KMS-11 (cell line): ENCODE measurements around the gene PRICKLE4.
A peak's percentile ranks its signal among the peaks of the same experiment; 100 is the strongest.

Experiments
- H2AFZ ChIP-seq: fragments of 200-600 bp; sonication (generic); 2 replicates; pipeline ENCODE4 v1.6.1; 2016; ENCODE audit warnings: antibody characterized with exemption, mixed run types, low read depth
- H3K27ac ChIP-seq: fragments of 200-600 bp; sonication (generic); 2 replicates; pipeline ENCODE4 v1.6.1; 2016; ENCODE audit warnings: mild to moderate bottlenecking, mixed run types
- H3K27me3 ChIP-seq: fragments of 200-600 bp; sonication (generic); 2 replicates; pipeline ENCODE4 v1.6.1; 2017; ENCODE audit warnings: mild to moderate bottlenecking, low read depth, mixed run types, moderate library complexity; ENCODE audit not compliant: insufficient read depth
- H3K36me3 ChIP-seq: fragments of 200-600 bp; sonication (generic); 2 replicates; pipeline ENCODE4 v1.6.1; 2017; ENCODE audit warnings: mild to moderate bottlenecking, mixed run types; ENCODE audit not compliant: insufficient read depth
- H3K4me1 ChIP-seq: fragments of 200-600 bp; sonication (generic); 2 replicates; pipeline ENCODE4 v1.6.1; 2016; ENCODE audit warnings: mild to moderate bottlenecking, low read depth, mixed run types; ENCODE audit not compliant: poor library complexity, severe bottlenecking
- H3K4me2 ChIP-seq: fragments of 200-600 bp; sonication (generic); 2 replicates; pipeline ENCODE4 v1.7.0; 2016; ENCODE audit warnings: mild to moderate bottlenecking, mixed run types
- H3K4me3 ChIP-seq: fragments of 200-600 bp; sonication (generic); IDR thresholded peaks from 2 replicates; pipeline ENCODE4 v1.6.1; 2017; ENCODE audit warnings: low read depth, low read length, mixed read lengths; ENCODE audit not compliant: insufficient read depth
- H3K79me2 ChIP-seq: fragments of 200-600 bp; sonication (generic); 2 replicates; pipeline ENCODE4 v1.6.1; 2016; ENCODE audit warnings: low read depth, mixed run types; ENCODE audit not compliant: insufficient read depth
- H3K9ac ChIP-seq: fragments of 200-600 bp; sonication (generic); 2 replicates; pipeline ENCODE4 v1.6.1; 2016; ENCODE audit warnings: mild to moderate bottlenecking, mixed run types
- H4K20me1 ChIP-seq: fragments of 200-600 bp; sonication (generic); 2 replicates; pipeline ENCODE4 v1.6.1; 2016; ENCODE audit warnings: mild to moderate bottlenecking, mixed run types; ENCODE audit not compliant: insufficient read depth
- TF ChIP-seq, protein P1 (sequence below): fragments of 200-600 bp; sonication (generic); conservative IDR thresholded peaks from 2 replicates; pipeline ENCODE4 v1.6.1; 2017; ENCODE audit warnings: low read depth, mild to moderate bottlenecking, antibody characterized with exemption, low read length, moderate library complexity, mixed read lengths

Gene PRICKLE4

DNA sequence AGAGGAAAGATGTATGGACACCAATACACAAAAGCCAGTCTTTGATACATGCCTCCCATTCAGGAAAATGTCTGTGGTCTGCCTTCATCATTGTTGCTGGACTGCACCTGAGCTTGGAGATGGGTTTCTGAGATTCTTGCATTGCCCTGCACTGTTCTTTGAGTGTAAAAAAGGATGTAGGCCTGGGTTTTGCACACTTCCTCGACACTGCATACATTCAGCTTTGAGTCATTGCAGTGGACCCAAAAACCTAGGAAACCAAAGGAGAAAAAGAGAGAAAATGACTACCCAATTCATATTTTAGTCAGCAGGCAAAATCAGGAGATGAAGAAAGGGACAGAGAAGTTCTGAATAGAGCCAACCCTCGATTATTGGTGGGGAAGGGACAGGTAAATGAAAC, 15.9 kb downstream of the PRICKLE4 start:
- Histone ChIP-seq H3K9ac (no peak overlapping the region), H3K36me3 (no peaks in the 10 kb centered on the region), H4K20me1 (no peaks in the 10 kb centered on the region), H3K79me2 (no peaks in the 10 kb centered on the region), H3K4me2 (no peak overlapping the region), H3K4me3 (no peak overlapping the region), H2AFZ (no peak overlapping the region), H3K27ac (no peak overlapping the region), H3K4me1 (no peaks in the 10 kb centered on the region), H3K27me3 (no peaks in the 10 kb centered on the region)
- TF ChIP-seq, protein P1, sequence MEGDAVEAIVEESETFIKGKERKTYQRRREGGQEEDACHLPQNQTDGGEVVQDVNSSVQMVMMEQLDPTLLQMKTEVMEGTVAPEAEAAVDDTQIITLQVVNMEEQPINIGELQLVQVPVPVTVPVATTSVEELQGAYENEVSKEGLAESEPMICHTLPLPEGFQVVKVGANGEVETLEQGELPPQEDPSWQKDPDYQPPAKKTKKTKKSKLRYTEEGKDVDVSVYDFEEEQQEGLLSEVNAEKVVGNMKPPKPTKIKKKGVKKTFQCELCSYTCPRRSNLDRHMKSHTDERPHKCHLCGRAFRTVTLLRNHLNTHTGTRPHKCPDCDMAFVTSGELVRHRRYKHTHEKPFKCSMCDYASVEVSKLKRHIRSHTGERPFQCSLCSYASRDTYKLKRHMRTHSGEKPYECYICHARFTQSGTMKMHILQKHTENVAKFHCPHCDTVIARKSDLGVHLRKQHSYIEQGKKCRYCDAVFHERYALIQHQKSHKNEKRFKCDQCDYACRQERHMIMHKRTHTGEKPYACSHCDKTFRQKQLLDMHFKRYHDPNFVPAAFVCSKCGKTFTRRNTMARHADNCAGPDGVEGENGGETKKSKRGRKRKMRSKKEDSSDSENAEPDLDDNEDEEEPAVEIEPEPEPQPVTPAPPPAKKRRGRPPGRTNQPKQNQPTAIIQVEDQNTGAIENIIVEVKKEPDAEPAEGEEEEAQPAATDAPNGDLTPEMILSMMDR: no peak

DNA sequence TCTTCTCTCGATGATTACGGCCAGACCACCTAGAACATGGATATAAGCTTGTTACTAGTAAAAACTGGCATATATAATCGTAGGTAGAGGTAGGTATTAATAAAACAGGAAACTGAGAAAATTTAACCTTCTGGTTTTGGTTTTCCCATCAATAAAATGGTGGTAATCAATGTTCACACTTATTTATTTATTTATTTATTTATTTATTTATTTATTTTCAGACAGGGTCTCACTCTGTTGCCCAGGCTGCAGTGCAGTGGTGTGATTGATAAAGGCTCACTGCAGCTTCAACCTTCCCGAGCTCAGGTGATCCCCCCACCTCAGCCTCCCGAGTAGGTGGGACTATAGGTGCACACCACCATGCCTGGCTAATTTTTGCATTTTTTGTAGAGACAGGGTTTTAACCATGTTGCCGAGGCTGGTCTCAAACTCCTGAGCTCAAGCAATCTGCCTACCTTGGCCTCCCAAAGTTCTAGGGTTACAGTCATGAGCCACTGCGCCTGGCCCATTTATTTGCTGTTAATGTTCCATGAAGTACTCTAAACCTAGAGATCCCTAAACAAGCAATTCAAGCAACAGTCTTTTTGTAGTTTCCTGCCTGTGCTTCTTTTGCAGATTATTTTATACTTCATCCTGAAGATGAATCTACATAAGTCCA, 18.4 kb downstream of the PRICKLE4 start:
- TF ChIP-seq, protein P1: no peak
- no peaks in the 10 kb centered on the region for H4K20me1 ChIP-seq
- no peak overlapping the region for H3K4me3 ChIP-seq
- H3K9ac ChIP-seq: no peak overlapping the region
- H3K36me3 ChIP-seq: no peaks in the 10 kb centered on the region
- no peaks in the 10 kb centered on the region for H3K79me2 ChIP-seq
- no peak overlapping the region for H3K4me2 ChIP-seq
- no peaks in the 10 kb centered on the region for H3K27me3 ChIP-seq
- H3K4me1 ChIP-seq: no peaks in the 10 kb centered on the region
- H2AFZ ChIP-seq: no peak overlapping the region
- no peak overlapping the region for H3K27ac ChIP-seq

DNA sequence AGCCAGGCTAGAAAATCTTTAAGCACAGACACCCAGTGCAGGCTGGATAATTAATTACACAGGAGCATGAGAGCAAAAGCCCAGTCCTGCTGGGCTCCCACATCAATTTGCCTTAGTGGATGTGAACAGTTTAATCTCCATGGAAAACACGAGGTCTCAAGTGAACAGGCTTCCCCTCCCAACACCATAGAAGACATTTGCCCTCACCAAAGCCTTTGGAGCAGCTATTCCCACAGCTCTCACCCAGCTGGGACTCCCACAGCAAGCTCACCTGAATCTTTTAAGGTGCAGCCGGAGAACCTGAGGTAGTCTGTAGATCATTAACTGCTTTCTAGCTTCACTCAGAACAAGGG, 19.0 kb downstream of the PRICKLE4 start:
- H3K79me2 ChIP-seq: no peaks in the 10 kb centered on the region
- no peak overlapping the region for H2AFZ ChIP-seq
- H3K9ac ChIP-seq: no peak overlapping the region
- no peak overlapping the region for H3K27ac ChIP-seq
- H3K4me3 ChIP-seq: no peak overlapping the region
- no peaks in the 10 kb centered on the region for H4K20me1 ChIP-seq
- H3K4me2 ChIP-seq: no peak overlapping the region
- TF ChIP-seq, protein P1: no peak
- H3K36me3 ChIP-seq: no peaks in the 10 kb centered on the region
- no peaks in the 10 kb centered on the region for H3K27me3 ChIP-seq
- no peaks in the 10 kb centered on the region for H3K4me1 ChIP-seq

DNA sequence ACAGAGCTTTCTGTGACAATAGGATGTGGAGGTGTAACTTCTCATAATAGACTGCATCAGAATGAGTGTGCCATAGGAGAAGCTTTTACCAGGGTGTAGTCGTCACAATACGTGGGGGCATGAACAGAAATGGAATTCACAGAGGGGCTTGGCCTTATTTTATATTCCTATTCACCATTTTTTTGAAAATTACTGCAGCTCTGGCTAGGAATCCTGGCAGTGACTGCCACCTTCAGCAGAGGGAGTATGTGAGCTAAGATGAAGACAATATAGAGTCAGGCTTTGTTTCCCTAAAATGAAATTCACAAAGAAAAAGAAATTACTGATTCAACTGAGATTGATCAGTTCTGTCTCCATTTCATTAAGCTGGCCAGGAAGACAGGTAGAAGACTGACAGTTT, 20.8 kb downstream of the PRICKLE4 start:
- no peak overlapping the region for H3K9ac ChIP-seq
- no peak overlapping the region for H3K4me2 ChIP-seq
- no peaks in the 10 kb centered on the region for H3K36me3 ChIP-seq
- H3K4me1 ChIP-seq: no peaks in the 10 kb centered on the region
- H3K27ac ChIP-seq: no peak overlapping the region
- no peak overlapping the region for H2AFZ ChIP-seq
- H4K20me1 ChIP-seq: no peaks in the 10 kb centered on the region
- H3K4me3 ChIP-seq: no peak overlapping the region
- H3K27me3 ChIP-seq: no peaks in the 10 kb centered on the region
- TF ChIP-seq, protein P1: peak; percentile 50
- H3K79me2 ChIP-seq: no peaks in the 10 kb centered on the region
